ENCODE results near the gene POLL. TPM values are rescaled to one million over a fixed set of nuclear protein-coding genes. Genes with fewer than 3 reads are reported as not detected.

Gene POLL
- total RNA-seq, 4 donors from 2014 or later = 21.6 to 28.8 (median 24.4) TPM

- H3K4me1 ChIP-seq = peaks cover 0 to 30% (median 22%) of the 10 kb centered on the region in 3 donors
Measured at GRCh38 chr10:101570428-101571270, 17.4 kb downstream of the POLL start.

GRCh38 chr10:101569622-101570427 lies 18.2 kb downstream of the POLL start:
- peaks cover 53% of the 10 kb centered on the region for H3K27me3 ChIP-seq
- WGBS, 2 donors (ENCODE audit: low coverage in 1 of 2) = 2% methylated on average over 15 of the region's 56 CpGs; no CpG with 5 or more reads in 1 of the 2 donors
- peak; percentile 80 for ATAC-seq

More at GRCh38 chr10:101570428-101571270, 17.4 kb downstream of the POLL start:
- peak overlapping the region; percentile 8 to 54 for H3K4me3 ChIP-seq
- H3K36me3 ChIP-seq = no peaks in the 10 kb centered on the region
- no peak for TF ChIP-seq POLR2AphosphoS5 (IDR thresholded peaks at IDR 0.05)
- TF ChIP-seq CTCF (IDR thresholded peaks at IDR 0.05) = no peak
- TF ChIP-seq POLR2A (IDR thresholded peaks at IDR 0.05) = no peak
- TF ChIP-seq EP300 (IDR thresholded peaks at IDR 0.05) = no peak
- ATAC-seq = peak; percentile 8
- peaks cover 45% of the 10 kb centered on the region for H3K27me3 ChIP-seq
- 0 to 22% methylated on average over 2 to 7 of the region's 37 CpGs for WGBS, 2 donors (ENCODE audit: low coverage in 1 of 2)
- H3K27ac ChIP-seq = peak overlapping the region in 1 of 4 donors; percentile 16
- peaks cover 0 to 14% (median 0%) of the 10 kb centered on the region in 3 donors for H3K9me3 ChIP-seq

GRCh38 chr10:101569323-101569621 lies 18.8 kb downstream of the POLL start:
- TF ChIP-seq EP300 (IDR thresholded peaks at IDR 0.05) (no peak), POLR2AphosphoS5 (IDR thresholded peaks at IDR 0.05) (no peak), POLR2A (IDR thresholded peaks at IDR 0.05) (no peak), CTCF (IDR thresholded peaks at IDR 0.05) (no peak)
- Histone ChIP-seq H3K9me3 (peaks cover 0 to 14% (median 0%) of the 10 kb centered on the region in 3 donors), H3K36me3 (no peaks in the 10 kb centered on the region), H3K27me3 (peaks cover 59% of the 10 kb centered on the region), H3K27ac (no peak overlapping the region), H3K4me1 (peaks cover 0 to 30% (median 22%) of the 10 kb centered on the region in 3 donors), H3K4me3 (no peak overlapping the region)
- 4% methylated on average over 9 of the region's 11 CpGs; no CpG with 5 or more reads in 1 of the 2 donors for WGBS, 2 donors (ENCODE audit: low coverage in 1 of 2)
- no peak for ATAC-seq

More at GRCh38 chr10:101569622-101570427, 18.2 kb downstream of the POLL start:
- Histone ChIP-seq H3K36me3 (no peaks in the 10 kb centered on the region), H3K27ac (peak overlapping the region in 1 of 4 donors; percentile 16), H3K4me1 (peaks cover 0 to 30% (median 22%) of the 10 kb centered on the region in 3 donors), H3K4me3 (peak overlapping the region; percentile 8 to 54), H3K9me3 (peaks cover 0 to 14% (median 0%) of the 10 kb centered on the region in 3 donors)
- TF ChIP-seq EP300 (IDR thresholded peaks at IDR 0.05) (no peak), CTCF (IDR thresholded peaks at IDR 0.05) (peak in 3 of 4 experiments; percentile 72 to 99 (median 88))

GRCh38 chr10:101568054-101568745 lies 19.9 kb downstream of the POLL start:
- no peak overlapping the region for H3K4me3 ChIP-seq
- H3K27ac ChIP-seq = no peak overlapping the region
- H3K36me3 ChIP-seq = no peaks in the 10 kb centered on the region
- peaks cover 0 to 10% (median 0%) of the 10 kb centered on the region in 3 donors for H3K9me3 ChIP-seq
- peaks cover 70% of the 10 kb centered on the region for H3K27me3 ChIP-seq
- ATAC-seq = no peak
- 84 to 90% methylated on average over 7 to 11 of the region's 17 CpGs for WGBS, 2 donors (ENCODE audit: low coverage in 1 of 2)
- peaks cover 0 to 30% (median 22%) of the 10 kb centered on the region in 3 donors for H3K4me1 ChIP-seq
- TF ChIP-seq CTCF (IDR thresholded peaks at IDR 0.05) (no peak), POLR2AphosphoS5 (IDR thresholded peaks at IDR 0.05) (no peak), EP300 (IDR thresholded peaks at IDR 0.05) (no peak), POLR2A (IDR thresholded peaks at IDR 0.05) (no peak)
